Vagina (tissue), 2 donors: ENCODE results near the gene MIF4GD. TPM values are rescaled to one million over a fixed set of nuclear protein-coding genes. Genes with fewer than 3 reads are reported as not detected.
"Not testable (repeated sequence)": the region's sequence is repeated elsewhere in the genome, so short reads cannot be mapped to it uniquely, and the experiment has no call there.

Experiments
- DNase-seq, 2 donors: peaks; one replicate each; pipeline ENCODE4 v3.0.0-alpha.2; 2017; ENCODE audit errors: extremely low spot score in 2 of 2
- H3K27ac ChIP-seq: fragments of 200-600 bp; sonication (generic); one replicate; pipeline ENCODE4 v1.5.1; 2019
- H3K27me3 ChIP-seq: fragments of 200-600 bp; sonication (generic); one replicate; pipeline ENCODE4 v1.5.1; 2019
- H3K36me3 ChIP-seq, 2 donors: fragments of 200-600 bp; sonication (generic); one replicate each; pipeline ENCODE4 v1.5.1; 2017 to 2019
- H3K4me1 ChIP-seq: fragments of 200-600 bp; sonication (generic); one replicate; pipeline ENCODE4 v1.5.1; 2019
- H3K4me3 ChIP-seq, 2 donors: fragments of 200-600 bp; sonication (generic); 1 replicate in 1 of 2; 2 replicates in 1 of 2; pipeline ENCODE4 v1.5.1; 2016 to 2019
- H3K9me3 ChIP-seq: fragments of 200-600 bp; sonication (generic); one replicate; pipeline ENCODE4 v1.5.1; 2019
- POLR2A ChIP-seq, 2 donors: fragments of 450-650 bp; IDR thresholded peaks; one replicate each; pipeline ENCODE4 v1.6.1; 2017; ENCODE audit warnings: antibody characterized with exemption in 2 of 2, mild to moderate bottlenecking in 2 of 2, moderate library complexity in 2 of 2
- POLR2AphosphoS5 ChIP-seq, 2 donors: sonication (generic); formaldehyde crosslinking; IDR thresholded peaks; one replicate each; pipeline ENCODE4 v1.9.0; 2017; ENCODE audit warnings: antibody characterized with exemption in 2 of 2, mild to moderate bottlenecking in 2 of 2, low read depth in 1 of 2; ENCODE audit not compliant: insufficient read depth in 1 of 2
- intact Hi-C: fragments of 100-400 bp; cut with DNase I; formaldehyde crosslinking; loops from one replicate; pipeline ENCODE4 v1.15.1; 2023
- total RNA-seq: library from RNA; depleted of rRNA; stranded (reverse); fragments of >200 nt; gene quantifications from one replicate; pipeline ENCODE4 v1.2.3, GENCODE V29; 2016
- TF ChIP-seq, protein P1 (sequence below), 3 experiments: fragments of 450-650 bp in 2 of 3; fragments of 200-600 bp in 1 of 3; sonication (generic) in 1 of 3; IDR thresholded peaks; one replicate each; pipeline ENCODE4 v1.5.1; 2017 to 2019; ENCODE audit warnings: antibody characterized with exemption in 3 of 3, mild to moderate bottlenecking in 2 of 3, moderate library complexity in 2 of 3

MIF4GD gene
- total RNA-seq, 1 donor from 2014 or later, result 26.3 TPM

DNA sequence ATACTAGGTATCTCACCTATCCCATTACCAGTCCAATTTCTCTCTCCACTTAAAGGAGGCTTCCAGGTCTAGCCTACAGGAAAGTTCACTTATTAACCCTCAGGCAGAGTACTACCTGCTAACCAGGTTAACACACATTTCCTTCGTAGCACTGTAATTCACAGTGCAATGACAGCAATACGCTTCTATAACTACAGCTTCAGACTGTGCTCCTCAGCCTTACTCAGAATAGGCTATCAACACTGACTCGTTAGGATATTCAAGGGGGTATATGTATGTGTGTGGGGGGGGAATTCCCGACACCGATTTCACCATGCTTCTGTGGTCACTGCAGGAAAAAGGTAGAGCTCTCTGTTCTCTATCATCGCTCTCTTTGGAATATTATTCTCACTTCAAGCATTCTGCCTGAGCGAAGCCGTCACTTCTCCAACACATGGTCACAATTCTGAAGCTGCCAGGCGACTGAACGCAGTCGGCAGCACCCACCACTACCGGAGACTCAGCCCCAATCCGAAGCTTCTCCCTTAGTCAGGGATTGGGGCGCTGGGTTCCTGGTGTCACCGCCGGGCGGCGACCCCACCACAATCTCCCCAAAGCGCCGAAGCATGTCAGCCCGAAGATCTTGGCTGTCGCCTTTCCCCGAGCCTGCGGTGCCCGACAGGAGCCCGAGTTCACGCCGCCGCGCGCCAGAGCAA, 10.2 kb downstream of the MIF4GD start:
- Histone ChIP-seq H3K4me3 (peak overlapping the region; percentile 79 to 97), H3K27ac (peak overlapping the region; percentile 92), H3K27me3 (no peaks in the 10 kb centered on the region), H3K36me3 (peaks cover 0 to 26% of the 10 kb centered on the region in 2 donors), H3K9me3 (no peaks in the 10 kb centered on the region), H3K4me1 (peaks cover 35% of the 10 kb centered on the region)
- DNase-seq, result no peak
- TF ChIP-seq POLR2AphosphoS5 (IDR thresholded peaks at IDR 0.05; ENCODE audit: insufficient read depth in 1 of 2, low read depth in 1 of 2) (no peak), POLR2A (IDR thresholded peaks at IDR 0.05) (no peak)
- TF ChIP-seq, protein P1, sequence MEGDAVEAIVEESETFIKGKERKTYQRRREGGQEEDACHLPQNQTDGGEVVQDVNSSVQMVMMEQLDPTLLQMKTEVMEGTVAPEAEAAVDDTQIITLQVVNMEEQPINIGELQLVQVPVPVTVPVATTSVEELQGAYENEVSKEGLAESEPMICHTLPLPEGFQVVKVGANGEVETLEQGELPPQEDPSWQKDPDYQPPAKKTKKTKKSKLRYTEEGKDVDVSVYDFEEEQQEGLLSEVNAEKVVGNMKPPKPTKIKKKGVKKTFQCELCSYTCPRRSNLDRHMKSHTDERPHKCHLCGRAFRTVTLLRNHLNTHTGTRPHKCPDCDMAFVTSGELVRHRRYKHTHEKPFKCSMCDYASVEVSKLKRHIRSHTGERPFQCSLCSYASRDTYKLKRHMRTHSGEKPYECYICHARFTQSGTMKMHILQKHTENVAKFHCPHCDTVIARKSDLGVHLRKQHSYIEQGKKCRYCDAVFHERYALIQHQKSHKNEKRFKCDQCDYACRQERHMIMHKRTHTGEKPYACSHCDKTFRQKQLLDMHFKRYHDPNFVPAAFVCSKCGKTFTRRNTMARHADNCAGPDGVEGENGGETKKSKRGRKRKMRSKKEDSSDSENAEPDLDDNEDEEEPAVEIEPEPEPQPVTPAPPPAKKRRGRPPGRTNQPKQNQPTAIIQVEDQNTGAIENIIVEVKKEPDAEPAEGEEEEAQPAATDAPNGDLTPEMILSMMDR (IDR thresholded peaks at IDR 0.05), result no peak
- intact Hi-C loops, result no loop called here

DNA sequence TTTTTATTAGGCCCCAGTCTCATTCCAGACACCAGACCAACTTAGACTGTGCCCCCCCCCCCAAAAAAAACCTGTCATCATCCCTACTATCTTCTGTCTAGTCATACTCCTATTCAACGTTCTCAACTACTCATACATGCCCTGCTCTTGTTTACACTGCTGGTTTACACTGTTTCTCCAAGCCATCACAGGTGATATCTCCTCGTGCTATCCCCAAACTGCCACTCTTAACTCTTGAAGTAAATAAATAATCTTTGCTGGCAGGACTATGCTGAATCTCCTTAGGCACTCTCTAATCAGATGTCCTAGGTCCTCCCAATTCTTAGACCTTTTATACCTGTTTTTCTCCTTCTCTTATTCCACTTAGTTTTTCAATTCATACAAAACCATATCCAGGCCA, 13.8 kb downstream of the MIF4GD start:
- H3K27me3 ChIP-seq, DNase-seq, H3K4me3 ChIP-seq, intact Hi-C loops, H3K36me3 ChIP-seq, H3K9me3 ChIP-seq, H3K27ac ChIP-seq: not testable (repeated sequence)
- H3K4me1 ChIP-seq, result peaks cover 25% of the 10 kb centered on the region

DNA sequence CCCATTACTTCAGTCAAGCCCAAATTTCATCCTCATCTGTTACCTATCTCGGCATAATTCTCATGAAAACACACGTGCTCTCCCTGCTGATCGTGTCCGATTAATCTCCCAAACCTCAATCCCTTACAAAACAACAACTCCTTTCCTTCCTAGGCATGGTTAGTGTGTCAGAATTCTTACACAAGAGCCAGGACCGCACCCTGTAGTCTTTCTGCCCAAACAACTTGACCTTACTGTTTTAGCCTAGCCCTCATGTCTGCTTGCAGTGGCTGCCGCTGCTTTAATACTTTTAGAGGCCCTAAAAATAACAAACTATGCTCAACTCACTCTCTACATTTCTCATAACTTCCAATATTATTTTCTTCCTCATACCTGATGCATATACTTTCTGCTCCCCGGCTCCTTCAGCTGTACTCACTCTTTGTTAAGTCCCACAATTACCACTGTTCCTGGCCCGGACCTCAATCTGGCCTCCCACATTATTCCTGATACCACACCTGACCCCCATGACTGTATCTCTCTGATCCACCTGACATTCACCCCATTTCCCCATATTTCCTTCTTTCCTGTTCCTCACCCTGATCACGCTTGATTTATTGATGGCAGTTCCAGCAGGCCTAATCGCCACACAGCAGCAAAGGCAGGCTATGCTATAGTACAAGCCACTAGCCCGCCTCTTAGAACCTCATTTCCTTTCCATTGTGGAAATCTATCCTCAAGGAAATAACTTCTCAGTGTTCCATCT, 14.9 kb downstream of the MIF4GD start:
- peaks cover 24% of the 10 kb centered on the region for H3K4me1 ChIP-seq
- DNase-seq, H3K9me3 ChIP-seq, H3K36me3 ChIP-seq, H3K4me3 ChIP-seq, intact Hi-C loops, H3K27me3 ChIP-seq: not testable (repeated sequence)
- peak overlapping the region; percentile 27 for H3K27ac ChIP-seq
- peak in 1 of 2 donors; percentile 44 for TF ChIP-seq POLR2AphosphoS5 (IDR thresholded peaks at IDR 0.05; ENCODE audit: insufficient read depth in 1 of 2, low read depth in 1 of 2)

DNA sequence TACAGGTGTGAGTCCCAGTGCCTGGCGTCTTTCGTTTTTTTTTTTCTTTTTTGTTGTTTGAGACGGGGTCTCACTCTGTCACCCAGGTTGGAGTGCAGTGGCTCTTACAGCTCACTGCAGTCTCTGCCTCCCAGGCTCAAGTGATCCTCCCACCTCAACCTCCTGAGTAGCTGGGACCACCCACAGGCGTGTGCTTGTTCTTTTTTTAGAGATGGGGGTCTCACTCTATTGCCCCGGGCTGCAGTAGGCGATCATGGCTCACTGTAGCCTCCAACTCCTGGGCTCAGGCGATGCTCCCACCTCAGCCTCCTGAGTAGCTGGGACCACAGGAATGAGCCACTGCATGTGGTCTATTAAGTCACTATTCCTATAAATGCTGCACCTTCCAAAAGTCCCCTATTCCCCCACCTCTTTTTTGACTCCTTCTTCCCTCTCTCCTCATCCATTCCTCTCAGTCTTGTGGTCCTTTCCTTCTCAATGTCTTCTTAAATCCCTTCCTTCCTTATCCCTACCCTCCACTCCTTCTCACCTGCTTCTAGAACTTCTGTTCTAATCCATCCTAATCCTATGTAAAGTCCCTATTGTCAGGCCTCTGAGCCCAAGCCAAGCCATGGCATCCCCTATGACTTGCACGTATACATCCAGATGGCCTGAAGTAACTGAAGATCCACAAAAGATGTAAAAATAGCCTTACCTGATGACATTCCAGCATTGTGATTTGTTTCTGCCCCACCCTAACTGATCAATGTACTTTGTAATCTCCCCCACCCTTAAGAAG, 18.8 kb downstream of the MIF4GD start:
- no peaks in the 10 kb centered on the region for H3K9me3 ChIP-seq
- no peaks in the 10 kb centered on the region for H3K36me3 ChIP-seq
- intact Hi-C loops, result no loop called here
- TF ChIP-seq POLR2AphosphoS5 (IDR thresholded peaks at IDR 0.05; ENCODE audit: insufficient read depth in 1 of 2, low read depth in 1 of 2), result no peak
- TF ChIP-seq, protein P1 (IDR thresholded peaks at IDR 0.05), result no peak
- no peak for TF ChIP-seq POLR2A (IDR thresholded peaks at IDR 0.05)
- H3K4me1 ChIP-seq, result peaks cover 16% of the 10 kb centered on the region
- no peak overlapping the region for H3K27ac ChIP-seq
- no peak overlapping the region for H3K4me3 ChIP-seq
- no peak for DNase-seq
- no peaks in the 10 kb centered on the region for H3K27me3 ChIP-seq

DNA sequence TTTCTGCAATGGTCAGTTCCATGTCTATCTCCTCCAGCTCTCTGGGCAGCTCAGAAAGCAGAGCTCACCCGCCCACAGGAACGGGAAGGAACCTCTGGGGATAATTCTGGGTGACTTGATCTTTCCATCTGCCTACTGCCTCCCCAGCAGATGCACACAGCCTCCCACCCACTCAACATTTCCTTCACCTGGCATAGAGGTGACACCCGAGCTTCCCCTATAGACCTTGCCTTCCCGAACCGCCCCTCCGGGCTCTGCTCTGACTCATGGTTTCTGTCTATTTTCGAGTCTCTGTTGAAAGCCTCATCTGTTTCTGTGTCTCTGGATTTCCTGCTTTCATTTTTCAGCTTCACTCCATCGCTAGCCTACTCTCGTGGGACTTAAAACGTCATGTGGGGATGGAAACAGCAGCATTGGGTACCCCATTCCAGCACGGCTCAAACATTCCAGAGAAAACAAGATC, 21.0 kb downstream of the MIF4GD start:
- intact Hi-C loops, result no loop called here
- no peaks in the 10 kb centered on the region for H3K27me3 ChIP-seq
- no peaks in the 10 kb centered on the region for H3K9me3 ChIP-seq
- peaks cover 0 to 16% of the 10 kb centered on the region in 2 donors for H3K36me3 ChIP-seq
- TF ChIP-seq POLR2A (IDR thresholded peaks at IDR 0.05) (no peak), POLR2AphosphoS5 (IDR thresholded peaks at IDR 0.05; ENCODE audit: insufficient read depth in 1 of 2, low read depth in 1 of 2) (peak in 1 of 2 donors; percentile 11)
- peak overlapping the region; percentile 42 for H3K27ac ChIP-seq
- H3K4me3 ChIP-seq, result peak overlapping the region in 1 of 2 donors; percentile 11
- H3K4me1 ChIP-seq, result peaks cover 16% of the 10 kb centered on the region
- no peak for DNase-seq

DNA sequence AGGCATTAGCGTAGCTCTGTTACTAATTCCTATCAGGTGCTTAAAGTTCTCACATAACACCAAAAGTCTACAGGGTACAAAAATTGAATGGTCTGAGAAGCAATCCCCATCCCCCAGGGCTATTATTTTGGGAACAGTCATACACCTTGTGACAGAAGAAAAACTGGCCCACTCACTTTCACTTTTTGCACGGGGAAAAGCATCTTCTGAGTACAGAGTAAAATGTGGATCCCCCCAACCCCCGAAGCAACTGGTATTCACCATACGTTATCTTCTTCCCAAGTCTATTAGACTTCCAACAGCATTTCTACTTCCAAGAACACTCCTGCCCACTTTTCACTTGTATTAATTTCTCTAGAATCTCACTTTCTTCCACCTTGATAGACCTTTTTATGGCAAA, 21.5 kb downstream of the MIF4GD start:
- no peaks in the 10 kb centered on the region for H3K9me3 ChIP-seq
- intact Hi-C loops, result no loop called here
- H3K27ac ChIP-seq, result peak overlapping the region; percentile 42
- no peak overlapping the region for H3K4me3 ChIP-seq
- H3K27me3 ChIP-seq, result no peaks in the 10 kb centered on the region
- TF ChIP-seq, protein P1 (IDR thresholded peaks at IDR 0.05), result no peak
- TF ChIP-seq POLR2A (IDR thresholded peaks at IDR 0.05) (no peak), POLR2AphosphoS5 (IDR thresholded peaks at IDR 0.05; ENCODE audit: insufficient read depth in 1 of 2, low read depth in 1 of 2) (no peak)
- peaks cover 0 to 21% of the 10 kb centered on the region in 2 donors for H3K36me3 ChIP-seq
- peaks cover 13% of the 10 kb centered on the region for H3K4me1 ChIP-seq
- DNase-seq, result no peak
